GM23338 (cell line): ENCODE results near the gene JARID2. TPM values are rescaled to one million over a fixed set of nuclear protein-coding genes. Genes with fewer than 3 reads are reported as not detected.

ENCODE experiments used
- ATAC-seq: fragments of 200-7000 bp; cut with Tn5 transposase; 3 replicates; pipeline ENCODE4 v1.9.1; 2020
- DNase-seq: peaks from one replicate; pipeline ENCODE4 v3.0.0-alpha.2; 2015; ENCODE audit warnings: low spot score
- H2AFZ ChIP-seq: fragments of 200-600 bp; sonication (generic); 2 replicates; pipeline ENCODE4 v1.8.0; 2016; ENCODE audit warnings: antibody characterized with exemption, mild to moderate bottlenecking, moderate library complexity
- H3F3A ChIP-seq: fragments of 200-600 bp; sonication (generic); replicated peaks from 2 replicates; pipeline ENCODE4 v1.8.0; 2017; ENCODE audit warnings: antibody characterized with exemption, mixed run types, low read depth
- H3K27ac ChIP-seq: fragments of 200-600 bp; sonication (generic); 2 replicates; pipeline ENCODE4 v1.6.1; 2016; ENCODE audit warnings: low read depth
- H3K27me3 ChIP-seq: fragments of 200-600 bp; sonication (generic); 2 replicates; pipeline ENCODE4 v1.8.0; 2016; ENCODE audit warnings: mild to moderate bottlenecking, mixed run types, moderate library complexity; ENCODE audit not compliant: insufficient read depth
- H3K36me3 ChIP-seq: fragments of 200-600 bp; sonication (generic); 2 replicates; pipeline ENCODE4 v1.8.0; 2016; ENCODE audit warnings: mild to moderate bottlenecking; ENCODE audit not compliant: insufficient read depth
- H3K4me1 ChIP-seq: fragments of 200-600 bp; sonication (generic); 2 replicates; pipeline ENCODE4 v1.8.0; 2016; ENCODE audit warnings: mild to moderate bottlenecking, moderate library complexity; ENCODE audit not compliant: insufficient read depth
- H3K4me2 ChIP-seq: fragments of 200-600 bp; sonication (generic); 2 replicates; pipeline ENCODE4 v1.7.1; 2017; ENCODE audit warnings: mixed run types
- H3K4me3 ChIP-seq: fragments of 200-600 bp; sonication (generic); 2 replicates; pipeline ENCODE4 v1.6.1; 2016; ENCODE audit warnings: mixed run types
- H3K79me2 ChIP-seq: fragments of 200-600 bp; sonication (generic); replicated peaks from 2 replicates; pipeline ENCODE4 v1.8.0; 2017; ENCODE audit warnings: mild to moderate bottlenecking; ENCODE audit not compliant: insufficient read depth
- H3K9me2 ChIP-seq: fragments of 200-600 bp; sonication (generic); 2 replicates; pipeline ENCODE4 v1.8.0; 2017; ENCODE audit not compliant: insufficient read depth
- H4K20me1 ChIP-seq: fragments of 200-600 bp; sonication (generic); replicated peaks from 2 replicates; pipeline ENCODE4 v1.8.0; 2017; ENCODE audit warnings: mild to moderate bottlenecking; ENCODE audit not compliant: insufficient read depth
- H3K27ac Mint-ChIP-seq: 2 replicates; pipeline ENCODE4 v1.8.0; 2020; ENCODE audit warnings: inconsistent platforms, mild to moderate bottlenecking, moderate library complexity, mixed read lengths
- H3K27me3 Mint-ChIP-seq: 3 replicates; pipeline ENCODE4 v1.8.0; 2022; ENCODE audit warnings: low read depth, mild to moderate bottlenecking, moderate library complexity, mixed read lengths, inconsistent platforms; ENCODE audit not compliant: insufficient read depth, poor library complexity
- H3K36me3 Mint-ChIP-seq: 3 replicates; pipeline ENCODE4 v1.8.0; 2021; ENCODE audit warnings: low read depth, mild to moderate bottlenecking, inconsistent platforms, moderate library complexity, mixed read lengths
- H3K4me1 Mint-ChIP-seq: 3 replicates; pipeline ENCODE4 v1.8.0; 2020; ENCODE audit warnings: mild to moderate bottlenecking, inconsistent platforms, mixed read lengths
- H3K4me3 Mint-ChIP-seq: 3 replicates; pipeline ENCODE4 v1.8.0; 2021; ENCODE audit warnings: moderate library complexity, mild to moderate bottlenecking, inconsistent platforms, mixed read lengths
- H3K9me3 Mint-ChIP-seq: 3 replicates; pipeline ENCODE4 v1.8.0; 2020; ENCODE audit warnings: moderate library complexity, mild to moderate bottlenecking, inconsistent platforms, mixed read lengths
- CREB1 ChIP-seq: fragments of 250-450 bp; sonication (Bioruptor Pico); IDR thresholded peaks from 2 replicates; pipeline ENCODE4 v1.5.0; 2020; ENCODE audit warnings: low read depth, mild to moderate bottlenecking, moderate library complexity
- EZH2 ChIP-seq: fragments of 200-600 bp; sonication (generic); IDR thresholded peaks from one replicate; pipeline ENCODE4 v1.8.0; 2017; ENCODE audit warnings: antibody characterized with exemption, mild to moderate bottlenecking, low read depth; ENCODE audit not compliant: unreplicated experiment
- EZH2phosphoT487 ChIP-seq: fragments of 200-600 bp; sonication (generic); IDR thresholded peaks from one replicate; pipeline ENCODE4 v1.8.1; 2018; ENCODE audit warnings: antibody characterized with exemption; ENCODE audit not compliant: unreplicated experiment
- JUNB ChIP-seq: IDR thresholded peaks from one replicate; pipeline ENCODE4 v1.6.1; 2016; ENCODE audit warnings: antibody characterized with exemption; ENCODE audit not compliant: unreplicated experiment
- NANOG ChIP-seq: IDR thresholded peaks from 2 replicates; pipeline ENCODE4 v1.6.1; 2016; ENCODE audit warnings: antibody characterized with exemption, borderline replicate concordance
- POLR2AphosphoS5 ChIP-seq: IDR thresholded peaks from 2 replicates; pipeline ENCODE4 v1.6.1; 2016; ENCODE audit warnings: antibody characterized with exemption, low read depth
- ZNF114 ChIP-seq: fragments of 250-450 bp; sonication (Bioruptor Pico); IDR thresholded peaks from 2 replicates; pipeline ENCODE4 v1.5.0; 2020; ENCODE audit warnings: mild to moderate bottlenecking, moderate library complexity
- ZNF331 ChIP-seq: fragments of 250-450 bp; sonication (Bioruptor Pico); IDR thresholded peaks from 2 replicates; pipeline ENCODE4 v1.5.0; 2020; ENCODE audit warnings: low read depth, mild to moderate bottlenecking, moderate library complexity
- polyA plus RNA-seq: library from polyadenylated mRNA; unstranded; fragments of >200 nt; fragmentation: Nextera tagmentation; extraction: Ambion mirVana; gene quantifications from 2 replicates; pipeline ENCODE4 v1.2.1, GENCODE V29; 2016
- total RNA-seq: library from RNA; depleted of rRNA; stranded (reverse); fragments of >200 nt; shearing (Covaris generic); gene quantifications from 2 replicates; pipeline ENCODE4 v1.2.3, GENCODE V29; 2014
- TF ChIP-seq, protein P1 (sequence below): IDR thresholded peaks from 2 replicates; pipeline ENCODE4 v1.6.1; 2016; ENCODE audit warnings: antibody characterized with exemption
- TF ChIP-seq, protein P2 (sequence below): IDR thresholded peaks from one replicate; pipeline ENCODE4 v1.6.1; 2018; ENCODE audit warnings: antibody characterized with exemption; ENCODE audit not compliant: unreplicated experiment

Gene JARID2
- total and polyA plus RNA-seq, 2 experiments from 2014 or later, result 92.8 to 196 TPM

DNA sequence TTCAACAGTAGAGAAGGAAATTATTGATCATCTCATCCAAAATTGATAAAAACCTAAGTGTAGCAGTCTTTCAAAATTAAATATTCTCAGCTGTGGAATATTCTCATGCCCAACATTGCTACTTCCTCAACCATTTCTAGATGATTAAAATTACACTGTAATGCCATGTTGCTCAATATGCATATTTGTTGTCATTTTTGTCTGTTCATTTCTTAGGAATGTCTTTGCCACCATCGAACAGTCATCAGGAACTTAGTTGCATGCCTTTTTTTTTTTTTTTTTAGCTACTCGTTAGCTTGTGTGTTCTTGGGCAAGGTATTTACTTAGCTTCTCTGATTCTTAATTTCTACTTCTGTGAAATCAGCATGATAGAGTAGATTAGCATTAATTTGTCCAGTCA is 228.3 kb downstream of the JARID2 start:
- no peak for ATAC-seq
- Histone ChIP-seq H3K27ac (no peak overlapping the region), H3K4me2 (no peak overlapping the region), H3F3A (peaks cover 14% of the 10 kb centered on the region; the same call in 1 of the 2 replicates), H3K27me3 (no peaks in the 10 kb centered on the region), H4K20me1 (peaks cover 94% of the 10 kb centered on the region), H3K4me3 (no peak overlapping the region), H3K36me3 (peaks cover 19% of the 10 kb centered on the region), H3K4me1 (peaks cover 69% of the 10 kb centered on the region), H3K9me2 (no peaks in the 10 kb centered on the region), H3K79me2 (peaks cover 100% of the 10 kb centered on the region), H2AFZ (no peak overlapping the region)
- no peak for DNase-seq
- Mint-ChIP-seq H3K27ac (no peak overlapping the region), H3K4me3 (no peak overlapping the region), H3K4me1 (peaks cover 66% of the 10 kb centered on the region), H3K9me3 (no peaks in the 10 kb centered on the region), H3K36me3 (peaks cover 50% of the 10 kb centered on the region), H3K27me3 (peaks cover 38% of the 10 kb centered on the region)
- TF ChIP-seq ZNF114 (CRISPR knock-in tag) (no peak), ZNF331 (no peak), NANOG (no peak), POLR2AphosphoS5 (no peak), JUNB (no peak), EZH2phosphoT487 (no peak), CREB1 (CRISPR knock-in tag) (no peak), EZH2 (no peak)
- TF ChIP-seq, protein P1, sequence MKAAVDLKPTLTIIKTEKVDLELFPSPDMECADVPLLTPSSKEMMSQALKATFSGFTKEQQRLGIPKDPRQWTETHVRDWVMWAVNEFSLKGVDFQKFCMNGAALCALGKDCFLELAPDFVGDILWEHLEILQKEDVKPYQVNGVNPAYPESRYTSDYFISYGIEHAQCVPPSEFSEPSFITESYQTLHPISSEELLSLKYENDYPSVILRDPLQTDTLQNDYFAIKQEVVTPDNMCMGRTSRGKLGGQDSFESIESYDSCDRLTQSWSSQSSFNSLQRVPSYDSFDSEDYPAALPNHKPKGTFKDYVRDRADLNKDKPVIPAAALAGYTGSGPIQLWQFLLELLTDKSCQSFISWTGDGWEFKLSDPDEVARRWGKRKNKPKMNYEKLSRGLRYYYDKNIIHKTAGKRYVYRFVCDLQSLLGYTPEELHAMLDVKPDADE, result no peak

DNA sequence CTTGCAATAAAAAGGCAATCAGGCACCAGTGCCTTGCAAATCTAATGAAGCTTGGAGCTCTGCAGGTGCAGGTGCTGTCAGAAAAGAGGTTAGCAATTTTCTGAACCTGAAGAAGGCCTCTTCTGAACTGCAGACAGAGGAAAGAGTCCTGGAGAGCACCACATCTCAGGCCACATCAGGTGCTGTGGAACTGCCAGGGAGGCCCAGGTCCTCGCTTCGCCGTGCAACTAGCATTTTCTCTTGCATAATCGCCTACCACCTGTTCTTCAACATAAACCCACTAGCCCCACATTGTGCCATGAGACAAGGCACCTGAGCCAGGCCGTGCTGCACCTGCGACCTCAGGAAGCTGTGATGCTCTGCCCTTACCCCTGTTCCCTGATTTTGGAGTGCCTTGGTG is 229.4 kb downstream of the JARID2 start:
- Histone ChIP-seq H3K9me2 (no peaks in the 10 kb centered on the region), H3K36me3 (peaks cover 17% of the 10 kb centered on the region), H3K4me2 (no peak overlapping the region), H3K27me3 (no peaks in the 10 kb centered on the region), H3K4me3 (no peak overlapping the region), H3K4me1 (peaks cover 74% of the 10 kb centered on the region), H3K79me2 (peaks cover 100% of the 10 kb centered on the region), H3K27ac (no peak overlapping the region), H4K20me1 (peaks cover 97% of the 10 kb centered on the region), H3F3A (peaks cover 11% of the 10 kb centered on the region; the same call in 1 of the 2 replicates), H2AFZ (no peak overlapping the region)
- H3K9me3 Mint-ChIP-seq, result no peaks in the 10 kb centered on the region
- peaks cover 45% of the 10 kb centered on the region for H3K27me3 Mint-ChIP-seq
- peaks cover 50% of the 10 kb centered on the region for H3K36me3 Mint-ChIP-seq
- ATAC-seq (no peak), DNase-seq (no peak)
- peak overlapping the region; percentile 6; the same call in 1 of the 2 replicates for H3K27ac Mint-ChIP-seq
- H3K4me3 Mint-ChIP-seq, result no peak overlapping the region
- H3K4me1 Mint-ChIP-seq, result peaks cover 76% of the 10 kb centered on the region
- TF ChIP-seq POLR2AphosphoS5 (0 out of 2 replicates have a peak, but pooled peaks have one; percentile 4), CREB1 (CRISPR knock-in tag) (no peak)

DNA sequence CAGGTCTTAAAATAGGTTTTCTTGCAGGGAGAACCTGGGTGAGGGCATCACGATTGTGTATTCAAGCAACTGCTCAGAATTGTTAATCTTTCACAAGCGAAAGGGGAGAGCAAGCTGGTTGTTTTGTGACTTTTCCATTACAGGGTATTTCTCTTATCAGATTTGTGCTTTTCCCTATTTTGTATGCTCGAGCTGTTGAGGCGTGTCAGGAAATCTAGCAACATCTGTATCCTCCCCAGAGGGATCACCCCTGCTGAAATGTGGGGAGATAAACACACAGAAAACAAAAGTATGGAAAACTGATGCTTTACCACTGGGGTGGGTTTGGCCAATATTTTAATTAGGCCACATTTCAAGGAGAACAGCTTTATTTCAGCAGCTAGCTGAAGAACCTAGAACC is 230.0 kb downstream of the JARID2 start:
- H3K4me1 Mint-ChIP-seq, result peaks cover 82% of the 10 kb centered on the region
- H3K27ac Mint-ChIP-seq, result peak overlapping the region; percentile 6; the same call in 1 of the 2 replicates

More for the DNA sequence above, 230.0 kb downstream of the JARID2 start:
- H3K4me3 ChIP-seq, result no peak overlapping the region
- peaks cover 11% of the 10 kb centered on the region; the same call in 1 of the 2 replicates for H3F3A ChIP-seq
- peaks cover 50% of the 10 kb centered on the region for H3K36me3 Mint-ChIP-seq
- no peaks in the 10 kb centered on the region for H3K9me2 ChIP-seq
- H3K27me3 Mint-ChIP-seq, result peaks cover 45% of the 10 kb centered on the region
- TF ChIP-seq, protein P2, sequence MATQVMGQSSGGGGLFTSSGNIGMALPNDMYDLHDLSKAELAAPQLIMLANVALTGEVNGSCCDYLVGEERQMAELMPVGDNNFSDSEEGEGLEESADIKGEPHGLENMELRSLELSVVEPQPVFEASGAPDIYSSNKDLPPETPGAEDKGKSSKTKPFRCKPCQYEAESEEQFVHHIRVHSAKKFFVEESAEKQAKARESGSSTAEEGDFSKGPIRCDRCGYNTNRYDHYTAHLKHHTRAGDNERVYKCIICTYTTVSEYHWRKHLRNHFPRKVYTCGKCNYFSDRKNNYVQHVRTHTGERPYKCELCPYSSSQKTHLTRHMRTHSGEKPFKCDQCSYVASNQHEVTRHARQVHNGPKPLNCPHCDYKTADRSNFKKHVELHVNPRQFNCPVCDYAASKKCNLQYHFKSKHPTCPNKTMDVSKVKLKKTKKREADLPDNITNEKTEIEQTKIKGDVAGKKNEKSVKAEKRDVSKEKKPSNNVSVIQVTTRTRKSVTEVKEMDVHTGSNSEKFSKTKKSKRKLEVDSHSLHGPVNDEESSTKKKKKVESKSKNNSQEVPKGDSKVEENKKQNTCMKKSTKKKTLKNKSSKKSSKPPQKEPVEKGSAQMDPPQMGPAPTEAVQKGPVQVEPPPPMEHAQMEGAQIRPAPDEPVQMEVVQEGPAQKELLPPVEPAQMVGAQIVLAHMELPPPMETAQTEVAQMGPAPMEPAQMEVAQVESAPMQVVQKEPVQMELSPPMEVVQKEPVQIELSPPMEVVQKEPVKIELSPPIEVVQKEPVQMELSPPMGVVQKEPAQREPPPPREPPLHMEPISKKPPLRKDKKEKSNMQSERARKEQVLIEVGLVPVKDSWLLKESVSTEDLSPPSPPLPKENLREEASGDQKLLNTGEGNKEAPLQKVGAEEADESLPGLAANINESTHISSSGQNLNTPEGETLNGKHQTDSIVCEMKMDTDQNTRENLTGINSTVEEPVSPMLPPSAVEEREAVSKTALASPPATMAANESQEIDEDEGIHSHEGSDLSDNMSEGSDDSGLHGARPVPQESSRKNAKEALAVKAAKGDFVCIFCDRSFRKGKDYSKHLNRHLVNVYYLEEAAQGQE, result no peak
- DNase-seq, result no peak
- H3K27ac ChIP-seq, result peak overlapping the region; percentile 61; the same call in 1 of the 2 replicates
- H3K27me3 ChIP-seq, result no peaks in the 10 kb centered on the region
- H3K79me2 ChIP-seq, result peaks cover 100% of the 10 kb centered on the region
- no peaks in the 10 kb centered on the region for H3K9me3 Mint-ChIP-seq
- H3K4me1 ChIP-seq, result peaks cover 80% of the 10 kb centered on the region
- H2AFZ ChIP-seq, result no peak overlapping the region
- no peak overlapping the region for H3K4me3 Mint-ChIP-seq
- H4K20me1 ChIP-seq, result peaks cover 98% of the 10 kb centered on the region
- H3K4me2 ChIP-seq, result no peak overlapping the region
- no peak for ATAC-seq
- peaks cover 14% of the 10 kb centered on the region for H3K36me3 ChIP-seq
